Measurements from ENCODE around the gene MEA1.

The MEA1 gene

GRCh38 chr6:42989923-42990322, 23.8 kb downstream of the MEA1 start:
- in situ Hi-C loops (cut with HindIII; ENCODE audit: low pct_unique_long_range_greater_than_20kb, low sequenced_read_pairs), result no loop called here
- TF ChIP-seq JUND (IDR thresholded peaks at IDR 0.05; ENCODE audit: low read depth), result no peak
- DNase-seq (ENCODE audit: low read depth in 1 of 2, low spot score in 1 of 2), result no peak

- in situ Hi-C loops (cut with HindIII; ENCODE audit: low pct_unique_long_range_greater_than_20kb, low sequenced_read_pairs), result no loop called here
- no peak for DNase-seq (ENCODE audit: low read depth in 1 of 2, low spot score in 1 of 2)
- no peak for TF ChIP-seq JUND (IDR thresholded peaks at IDR 0.05; ENCODE audit: low read depth)
These were observed 25.2 kb downstream of the MEA1 start for GRCh38 chr6:42988486-42989020.

DNA sequence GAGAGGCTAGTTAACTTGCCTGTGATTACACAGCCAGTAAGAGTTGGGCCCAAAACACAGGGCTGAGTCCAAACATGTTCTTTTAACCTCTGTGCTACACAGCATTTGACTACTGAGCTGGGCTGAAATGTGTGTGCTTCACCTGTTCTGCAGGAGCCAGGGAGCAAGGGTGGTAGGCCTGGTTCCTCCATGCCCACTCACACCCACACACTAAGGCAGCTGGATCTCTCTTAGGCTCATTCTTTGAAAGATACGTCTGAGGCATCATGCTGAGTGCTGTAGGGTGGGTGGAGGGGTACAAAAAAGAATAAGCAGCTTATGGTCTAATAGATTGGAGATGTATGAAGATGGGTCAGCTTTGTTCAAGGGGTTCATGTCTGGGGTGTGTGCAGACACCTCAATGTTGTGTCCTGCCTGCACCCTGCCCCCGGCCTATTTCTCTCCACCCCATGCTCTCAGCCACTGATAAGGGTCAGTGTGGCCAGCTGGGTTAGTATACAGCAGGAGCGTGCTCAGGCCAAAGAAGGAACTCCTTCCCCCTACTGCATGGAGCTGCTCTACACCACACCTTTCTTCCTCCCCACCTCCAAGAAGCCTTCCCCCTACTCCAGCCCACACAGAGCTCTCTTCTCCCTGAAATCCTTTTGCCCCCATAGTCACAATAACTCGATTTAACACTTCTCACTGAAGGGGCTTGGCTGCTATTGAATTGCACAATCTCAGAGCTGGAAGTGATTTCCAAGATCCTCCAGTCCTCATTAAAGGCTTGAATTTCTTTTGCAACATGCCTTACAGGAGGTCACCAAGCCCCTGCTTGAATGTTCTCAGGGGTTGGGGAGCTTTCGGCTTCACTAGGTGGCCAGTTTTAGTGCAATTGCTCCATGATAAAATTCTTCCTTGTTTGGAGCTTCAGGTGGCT, 26.0 kb downstream of the MEA1 start:
- TF ChIP-seq JUND (IDR thresholded peaks at IDR 0.05; ENCODE audit: low read depth), result no peak
- no peak for DNase-seq (ENCODE audit: low read depth in 1 of 2, low spot score in 1 of 2)
- in situ Hi-C loops (cut with HindIII; ENCODE audit: low pct_unique_long_range_greater_than_20kb, low sequenced_read_pairs), result no loop called here

DNA sequence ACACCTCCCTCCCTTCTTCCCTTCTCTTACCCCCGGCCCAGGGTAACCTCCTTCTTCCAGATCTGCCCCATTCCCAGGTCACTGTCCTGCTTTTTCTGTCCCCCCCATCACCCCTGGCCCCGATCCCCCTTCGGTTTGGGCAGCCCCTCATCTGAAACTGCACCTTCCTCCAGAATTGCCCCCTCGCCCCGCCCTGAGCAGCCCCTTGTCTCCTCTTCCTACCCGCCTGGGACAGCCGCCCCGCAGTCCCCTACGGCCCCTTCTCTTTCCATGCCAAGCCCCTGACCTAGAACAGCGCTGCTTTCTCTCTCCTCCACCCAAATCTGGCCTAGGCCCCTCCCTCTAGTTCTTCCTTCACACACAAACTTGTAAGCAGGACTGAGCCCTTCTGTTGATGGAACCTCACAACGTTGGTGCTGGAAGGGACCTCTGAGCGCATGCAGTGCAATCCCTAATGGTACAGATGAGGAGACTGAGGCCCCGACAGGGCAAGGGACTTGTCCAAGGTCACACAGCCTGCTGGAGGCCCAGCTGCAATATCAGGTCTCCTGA, 28.7 kb downstream of the MEA1 start:
- TF ChIP-seq JUND (IDR thresholded peaks at IDR 0.05; ENCODE audit: low read depth), result no peak
- in situ Hi-C loops (cut with HindIII; ENCODE audit: low pct_unique_long_range_greater_than_20kb, low sequenced_read_pairs), result no loop called here
- DNase-seq (ENCODE audit: low read depth in 1 of 2, low spot score in 1 of 2), result no peak

GRCh38 chr6:42984001-42984923, 29.5 kb downstream of the MEA1 start, which contains the start of gene PPP2R5D:
PPP2R5D (plus strand) TSS chr6:42984570; CDS start chr6:42984678, 108 bp downstream.
- peak; percentile 96 to 99 for DNase-seq (ENCODE audit: low read depth in 1 of 2, low spot score in 1 of 2)
- in situ Hi-C loops (cut with HindIII; ENCODE audit: low pct_unique_long_range_greater_than_20kb, low sequenced_read_pairs), result no loop called here
- TF ChIP-seq JUND (IDR thresholded peaks at IDR 0.05; ENCODE audit: low read depth), result no peak

DNA sequence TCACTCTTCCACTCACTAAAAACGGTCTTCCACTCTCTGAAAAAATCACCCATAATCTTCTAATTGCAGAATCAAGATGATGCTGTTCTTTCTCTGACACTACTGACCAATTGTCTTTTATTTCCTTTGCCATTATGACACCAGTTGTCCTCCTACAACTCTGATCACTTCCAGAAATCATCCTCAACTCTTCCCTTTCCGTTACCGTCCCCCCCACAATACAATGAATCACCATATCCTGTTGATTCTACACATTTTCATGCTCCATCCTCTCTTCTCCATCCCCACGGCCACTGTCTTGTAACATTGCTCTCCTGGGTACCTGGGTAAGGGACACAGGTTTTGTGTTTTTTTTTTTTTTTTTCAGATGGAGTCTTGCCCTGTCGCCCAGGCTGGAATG, 31.9 kb downstream of the MEA1 start:
- no peak for DNase-seq (ENCODE audit: low read depth in 1 of 2, low spot score in 1 of 2)
- TF ChIP-seq JUND (IDR thresholded peaks at IDR 0.05; ENCODE audit: low read depth), result no peak
- in situ Hi-C loops (cut with HindIII; ENCODE audit: low pct_unique_long_range_greater_than_20kb, low sequenced_read_pairs), result no loop called here

- DNase-seq (ENCODE audit: low read depth in 1 of 2, low spot score in 1 of 2), result no peak
- in situ Hi-C loops (cut with HindIII; ENCODE audit: low pct_unique_long_range_greater_than_20kb, low sequenced_read_pairs), result no loop called here
- no peak for TF ChIP-seq JUND (IDR thresholded peaks at IDR 0.05; ENCODE audit: low read depth)
These were observed 34.1 kb downstream of the MEA1 start for GRCh38 chr6:42979523-42980177.

DNA sequence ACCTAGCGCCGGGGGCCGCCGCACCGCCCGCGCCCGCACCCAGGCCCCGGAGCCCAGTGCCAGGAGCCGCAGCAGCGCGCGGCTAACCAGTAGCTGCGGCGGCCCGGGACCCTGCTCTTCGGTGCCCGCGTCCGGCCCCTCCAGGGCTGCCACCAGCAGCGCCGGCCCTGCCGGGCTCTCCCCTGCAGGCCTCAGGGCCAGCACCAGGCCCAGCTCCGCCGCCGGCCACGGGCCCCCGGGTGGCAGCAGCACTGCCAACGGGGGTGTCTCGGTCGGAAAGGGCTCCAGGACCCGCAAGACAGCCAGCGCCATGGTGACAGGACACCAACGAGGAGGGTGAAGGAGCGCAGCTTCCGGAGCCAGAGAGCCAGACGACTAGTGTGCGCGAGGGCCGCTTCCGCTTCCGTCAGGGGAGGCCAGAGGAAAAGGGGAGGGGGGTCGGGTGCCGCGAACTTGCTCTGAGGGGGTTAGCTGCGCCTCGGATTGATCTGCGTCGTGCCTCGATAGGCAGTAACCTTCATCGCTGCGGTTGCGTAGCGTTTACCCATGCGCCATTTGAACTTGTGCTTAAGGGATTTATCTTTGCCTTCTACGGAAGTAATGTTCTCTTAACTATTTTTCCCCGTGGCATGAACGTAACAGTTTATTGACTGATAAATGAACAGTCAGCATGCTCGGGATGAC, 34.8 kb downstream of the MEA1 start, which contains the start of gene PEX6:
Gene PEX6 (minus strand): TSS at position 343 of the 684 bp plus-strand sequence. CDS start 31 bp downstream, at position 312.
- peak; percentile 86 to 90 for DNase-seq (ENCODE audit: low read depth in 1 of 2, low spot score in 1 of 2)
- in situ Hi-C loops (cut with HindIII; ENCODE audit: low pct_unique_long_range_greater_than_20kb, low sequenced_read_pairs), result no loop called here
- TF ChIP-seq JUND (IDR thresholded peaks at IDR 0.05; ENCODE audit: low read depth), result no peak

GRCh38 chr6:42978487-42978838, 35.3 kb downstream of the MEA1 start:
- no peak for TF ChIP-seq JUND (IDR thresholded peaks at IDR 0.05; ENCODE audit: low read depth)
- DNase-seq (ENCODE audit: low read depth in 1 of 2, low spot score in 1 of 2), result peak in 1 of 2 experiments; percentile 41
- in situ Hi-C loops (cut with HindIII; ENCODE audit: low pct_unique_long_range_greater_than_20kb, low sequenced_read_pairs), result no loop called here

GRCh38 chr6:42974919-42975505, 38.7 kb downstream of the MEA1 start:
- TF ChIP-seq JUND (IDR thresholded peaks at IDR 0.05; ENCODE audit: low read depth), result no peak
- DNase-seq (ENCODE audit: low read depth in 1 of 2, low spot score in 1 of 2), result no peak
- in situ Hi-C loops (cut with HindIII; ENCODE audit: low pct_unique_long_range_greater_than_20kb, low sequenced_read_pairs), result no loop called here

DNA sequence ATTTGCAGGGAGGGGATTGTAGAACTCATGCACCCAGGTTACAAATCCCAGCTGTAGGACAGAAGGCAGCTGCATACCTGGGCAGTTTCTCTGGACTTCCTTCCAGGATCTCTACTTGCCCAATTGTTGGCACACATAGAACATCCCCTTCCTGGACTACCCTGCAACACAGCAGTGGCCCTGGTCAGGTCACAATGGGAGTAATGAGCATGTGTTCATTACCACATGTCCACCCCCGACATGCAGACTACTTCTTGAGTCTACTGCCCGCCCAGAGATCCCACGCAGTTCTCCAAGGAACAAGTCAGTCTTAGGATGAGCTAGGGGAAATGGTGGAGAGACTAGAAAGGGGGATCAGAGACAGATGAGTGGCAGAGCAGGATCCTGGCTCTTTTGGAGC, 39.8 kb downstream of the MEA1 start:
- in situ Hi-C loops (cut with HindIII; ENCODE audit: low pct_unique_long_range_greater_than_20kb, low sequenced_read_pairs), result no loop called here
- no peak for TF ChIP-seq JUND (IDR thresholded peaks at IDR 0.05; ENCODE audit: low read depth)
- DNase-seq (ENCODE audit: low read depth in 1 of 2, low spot score in 1 of 2), result no peak
